GM18526 (cell line): ENCODE data around the gene SUPT5H.

Experiments used
- POLR2A ChIP-seq: IDR thresholded peaks from 3 replicates; pipeline ENCODE4 v1.6.1; 2011; ENCODE audit not compliant: insufficient read length; ENCODE audit errors: extremely low read depth

Gene SUPT5H

DNA sequence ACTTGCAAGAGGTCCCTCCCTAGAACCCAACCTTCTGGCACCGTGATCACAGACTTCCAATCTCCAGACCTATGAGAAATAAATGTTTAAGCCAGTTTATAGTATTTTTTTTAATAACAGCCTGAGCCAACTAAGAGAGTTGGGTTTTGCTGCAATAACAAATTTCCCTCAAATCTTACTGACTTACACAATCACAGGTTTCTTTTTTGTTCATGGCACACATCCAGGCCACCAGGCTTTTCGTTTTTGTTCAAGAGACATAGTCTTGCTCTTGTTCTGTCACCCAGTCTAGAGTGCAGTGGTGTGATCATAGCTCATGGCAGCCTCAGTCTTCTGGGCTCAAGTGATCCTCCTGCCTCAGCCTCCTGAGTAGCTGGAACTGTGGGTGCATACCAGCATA, 67.6 kb downstream of the SUPT5H start:
- TF ChIP-seq POLR2A, result no peak

GRCh38 chr19:39514840-39515550, 69.6 kb downstream of the SUPT5H start, which contains the start of gene SELENOV:
Gene SELENOV (plus strand): TSS chr19:39515139. CDS start chr19:39515213, 74 bp downstream.
- no peak for TF ChIP-seq POLR2A

DNA sequence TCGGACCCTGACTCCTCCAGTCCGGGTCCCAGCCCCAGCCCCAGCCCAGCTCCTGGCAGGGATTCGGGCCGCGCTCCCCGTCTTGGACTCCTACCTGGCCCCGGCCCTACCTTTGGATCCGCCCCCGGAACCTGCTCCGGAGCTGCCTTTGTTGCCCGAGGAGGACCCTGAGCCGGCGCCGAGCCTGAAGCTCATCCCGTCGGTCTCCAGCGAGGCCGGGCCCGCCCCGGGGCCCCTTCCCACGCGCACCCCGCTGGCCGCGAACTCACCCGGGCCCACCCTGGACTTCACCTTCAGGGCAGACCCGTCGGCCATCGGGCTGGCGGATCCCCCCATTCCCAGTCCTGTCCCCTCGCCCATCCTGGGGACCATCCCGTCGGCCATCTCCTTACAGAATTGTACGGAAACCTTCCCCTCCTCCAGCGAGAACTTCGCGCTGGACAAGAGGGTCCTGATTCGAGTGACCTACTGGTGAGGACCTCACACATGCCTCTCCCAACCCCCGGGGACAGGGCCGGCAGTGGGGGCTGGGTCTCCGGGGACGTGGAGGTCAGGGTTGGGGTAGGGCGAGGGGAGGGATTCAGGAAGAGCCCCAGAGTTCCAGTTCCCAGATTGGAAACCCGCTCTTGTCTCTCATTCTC, 70.3 kb downstream of the SUPT5H start:
- no peak for TF ChIP-seq POLR2A

DNA sequence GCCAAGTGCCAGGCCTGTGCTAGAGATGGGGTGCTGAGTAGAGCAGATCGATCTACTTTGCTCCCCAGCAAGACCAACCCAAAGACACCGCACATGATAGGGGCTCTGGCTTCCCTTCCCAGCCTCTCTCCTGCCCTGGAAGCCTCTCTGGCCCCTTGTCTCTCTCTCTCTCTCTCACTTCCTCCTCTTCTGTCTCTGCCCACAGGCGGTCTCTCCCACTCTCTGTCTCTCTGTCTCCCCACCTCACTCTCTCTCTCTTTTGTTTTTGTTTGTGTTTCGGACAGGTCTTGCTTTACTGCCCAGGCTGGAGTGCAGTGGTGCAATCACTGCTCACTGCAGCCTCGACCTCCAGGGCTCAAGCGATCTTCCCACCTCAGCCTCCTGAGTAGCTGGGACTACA, 70.9 kb downstream of the SUPT5H start:
- no peak for TF ChIP-seq POLR2A

GRCh38 chr19:39517432-39517831, 72.0 kb downstream of the SUPT5H start:
- TF ChIP-seq POLR2A, result no peak

GRCh38 chr19:39518458-39518857, 73.1 kb downstream of the SUPT5H start:
- no peak for TF ChIP-seq POLR2A

GRCh38 chr19:39518975-39519374, 73.6 kb downstream of the SUPT5H start:
- TF ChIP-seq POLR2A, result no peak

GRCh38 chr19:39520541-39521484, 75.4 kb downstream of the SUPT5H start:
- no peak for TF ChIP-seq POLR2A

- TF ChIP-seq POLR2A, result no peak
Measured at GRCh38 chr19:39524495-39524894, 79.1 kb downstream of the SUPT5H start.

DNA sequence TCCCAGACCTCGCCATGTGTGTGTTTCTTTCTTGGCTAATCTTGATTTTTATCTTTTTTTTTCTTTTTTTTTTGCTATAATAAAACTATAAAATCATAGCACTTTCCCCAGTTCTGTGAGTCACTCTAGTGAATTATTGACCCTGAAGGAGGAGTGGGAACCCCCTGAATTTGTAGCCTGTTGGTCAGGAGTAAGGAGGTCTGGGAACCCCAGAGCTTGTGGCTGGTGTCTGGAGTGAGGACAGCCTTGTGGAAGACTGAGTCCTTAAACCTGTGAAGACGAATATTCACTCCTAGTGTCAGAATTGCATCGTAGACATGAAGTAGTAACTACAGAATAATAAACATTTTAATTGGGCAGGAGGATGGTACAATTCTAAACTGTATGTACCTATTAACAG, 79.8 kb downstream of the SUPT5H start:
- TF ChIP-seq POLR2A, result no peak
